ENCODE data around the gene SPEG.

GRCh38 chr2:219473511-219473910 is 38.9 kb downstream of the SPEG start:
- TF ChIP-seq ZNF274 (IDR thresholded peaks at IDR 0.05; ENCODE audit: low read depth, low read length) (no peak), YY1 (IDR thresholded peaks at IDR 0.05; ENCODE audit: insufficient read depth, insufficient read length) (no peak), SUZ12 (IDR thresholded peaks at IDR 0.05; ENCODE audit: extremely low read depth, insufficient read depth, insufficient read length) (no peak)
